ENCODE data around the gene KIF3C. TPM values are rescaled to one million over a fixed set of nuclear protein-coding genes. Genes with fewer than 3 reads are reported as not detected.

Gene KIF3C
- total RNA-seq, 1 experiment from 2014 or later = 12.8 TPM

DNA sequence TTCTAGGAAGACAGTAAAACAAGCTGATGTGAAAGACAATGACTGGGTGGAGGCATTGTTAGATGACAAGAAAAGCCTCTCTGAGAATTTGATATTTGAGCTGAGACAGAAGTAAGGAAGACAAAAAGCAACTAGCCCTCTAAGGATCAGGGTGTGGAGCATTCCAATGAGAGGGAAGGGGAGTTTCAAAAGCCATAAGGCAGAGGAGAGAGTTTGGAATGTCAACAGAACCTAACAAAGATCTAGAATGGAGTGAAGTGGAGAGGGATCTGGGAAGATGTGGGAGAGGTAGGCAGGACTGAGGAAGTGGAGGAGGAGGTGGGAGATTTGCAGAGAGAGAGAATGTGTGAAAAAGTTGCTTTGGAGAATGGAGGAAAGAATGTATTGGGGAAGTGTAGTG lies 86.7 kb downstream of the KIF3C start:
- no peaks in the 10 kb centered on the region for H3K36me3 ChIP-seq (ENCODE audit: low read depth, low read length)
- BruUV-seq (replicated peaks) = no TSS peak
- H3K9me2 ChIP-seq (replicated peaks; ENCODE audit: low read length) = no peaks in the 10 kb centered on the region
- H3K9ac ChIP-seq (ENCODE audit: low read length) = no peak overlapping the region
- no peaks in the 10 kb centered on the region for H3K4me1 ChIP-seq (ENCODE audit: insufficient read depth, low read length)
- ChIA-PET POLR2A (ENCODE audit: unreplicated experiment) (no interaction called here), CTCF (no interaction called here)
- TF ChIP-seq, protein P1, sequence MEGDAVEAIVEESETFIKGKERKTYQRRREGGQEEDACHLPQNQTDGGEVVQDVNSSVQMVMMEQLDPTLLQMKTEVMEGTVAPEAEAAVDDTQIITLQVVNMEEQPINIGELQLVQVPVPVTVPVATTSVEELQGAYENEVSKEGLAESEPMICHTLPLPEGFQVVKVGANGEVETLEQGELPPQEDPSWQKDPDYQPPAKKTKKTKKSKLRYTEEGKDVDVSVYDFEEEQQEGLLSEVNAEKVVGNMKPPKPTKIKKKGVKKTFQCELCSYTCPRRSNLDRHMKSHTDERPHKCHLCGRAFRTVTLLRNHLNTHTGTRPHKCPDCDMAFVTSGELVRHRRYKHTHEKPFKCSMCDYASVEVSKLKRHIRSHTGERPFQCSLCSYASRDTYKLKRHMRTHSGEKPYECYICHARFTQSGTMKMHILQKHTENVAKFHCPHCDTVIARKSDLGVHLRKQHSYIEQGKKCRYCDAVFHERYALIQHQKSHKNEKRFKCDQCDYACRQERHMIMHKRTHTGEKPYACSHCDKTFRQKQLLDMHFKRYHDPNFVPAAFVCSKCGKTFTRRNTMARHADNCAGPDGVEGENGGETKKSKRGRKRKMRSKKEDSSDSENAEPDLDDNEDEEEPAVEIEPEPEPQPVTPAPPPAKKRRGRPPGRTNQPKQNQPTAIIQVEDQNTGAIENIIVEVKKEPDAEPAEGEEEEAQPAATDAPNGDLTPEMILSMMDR (conservative IDR thresholded peaks at IDR 0.05; ENCODE audit: low read depth, low read length) = no peak
- intact Hi-C loops (cut with micrococcal nuclease) = no loop called here
- H3K27ac ChIP-seq (ENCODE audit: low read length) = no peak overlapping the region
- no peaks in the 10 kb centered on the region for H3K27me3 ChIP-seq (ENCODE audit: low read length)
- H2AFZ ChIP-seq (ENCODE audit: low read length) = no peak overlapping the region
- ATAC-seq (no peak), DNase-seq (no peak)
- no peak overlapping the region for H3K4me2 ChIP-seq (ENCODE audit: low read length)
- no peaks in the 10 kb centered on the region for H3K79me2 ChIP-seq (ENCODE audit: low read length)
- H3F3A ChIP-seq (ENCODE audit: low read length, unreplicated experiment) = no peaks in the 10 kb centered on the region
- H3K9me3 ChIP-seq (ENCODE audit: low read length) = no peaks in the 10 kb centered on the region
- no peak overlapping the region for H3K4me3 ChIP-seq (ENCODE audit: low read length)
- no peaks in the 10 kb centered on the region for H4K20me1 ChIP-seq (ENCODE audit: low read length)

DNA sequence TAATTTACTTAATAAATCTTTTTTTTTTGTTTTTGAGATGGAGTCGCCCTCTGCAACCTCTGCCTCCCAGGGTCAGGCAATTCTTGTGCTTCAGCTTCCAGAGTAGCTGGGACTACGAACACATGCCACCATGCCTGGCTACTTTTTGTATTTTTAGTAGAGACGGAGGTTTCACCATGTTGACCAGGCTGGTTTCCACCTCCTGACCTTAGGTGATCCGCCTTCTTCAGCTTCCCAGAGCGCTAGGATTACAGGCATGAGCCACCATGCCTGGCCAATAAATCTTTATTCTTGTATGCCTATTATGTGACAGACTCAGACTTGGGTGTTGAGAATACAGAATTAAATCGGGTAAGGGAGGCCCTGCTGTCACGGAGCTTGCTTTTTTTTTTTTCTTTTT lies 87.3 kb downstream of the KIF3C start:
- POLR2A ChIA-PET (ENCODE audit: unreplicated experiment) = no interaction called here

DNA sequence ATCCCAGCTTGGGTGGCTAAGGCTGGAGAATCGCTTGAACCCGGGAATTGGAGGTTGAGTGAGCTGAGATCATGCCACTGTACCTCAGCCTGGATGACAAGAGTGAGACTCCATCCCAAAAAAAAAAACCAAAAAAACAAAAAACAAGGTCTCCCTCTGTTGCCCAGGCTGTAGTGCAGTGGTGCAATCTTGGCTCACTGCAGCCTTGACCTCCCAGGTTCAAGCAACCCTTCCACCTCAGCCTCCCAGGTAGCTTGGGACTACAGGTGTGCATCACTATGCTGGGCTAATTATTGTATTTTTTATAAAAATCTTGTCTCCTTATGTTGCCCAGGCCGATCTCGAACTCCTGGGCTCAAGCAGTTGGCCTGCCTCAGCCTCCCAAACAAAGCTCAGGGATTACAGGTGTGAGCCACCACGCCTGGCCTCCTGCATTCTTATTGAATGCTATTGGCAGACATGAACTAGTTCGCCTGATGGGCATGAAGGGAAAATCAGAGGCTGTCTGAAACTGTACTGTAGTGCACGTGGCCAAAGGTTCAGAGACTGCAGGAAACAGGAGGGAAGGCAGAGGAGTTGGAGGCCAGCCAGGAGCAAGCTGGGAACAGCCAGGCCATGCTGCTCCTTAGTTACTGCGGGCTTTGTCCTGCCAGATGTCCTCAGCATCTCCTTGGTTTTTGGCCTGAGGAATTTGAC lies 88.0 kb downstream of the KIF3C start:
- Histone ChIP-seq H3K9me3 (ENCODE audit: low read length) (no peaks in the 10 kb centered on the region), H3K79me2 (ENCODE audit: low read length) (no peaks in the 10 kb centered on the region), H2AFZ (ENCODE audit: low read length) (no peak overlapping the region), H3K4me2 (ENCODE audit: low read length) (no peak overlapping the region), H3F3A (ENCODE audit: low read length, unreplicated experiment) (no peaks in the 10 kb centered on the region), H3K9me2 (replicated peaks; ENCODE audit: low read length) (no peaks in the 10 kb centered on the region), H3K4me1 (ENCODE audit: insufficient read depth, low read length) (no peaks in the 10 kb centered on the region), H4K20me1 (ENCODE audit: low read length) (no peaks in the 10 kb centered on the region), H3K36me3 (ENCODE audit: low read depth, low read length) (no peaks in the 10 kb centered on the region), H3K27ac (ENCODE audit: low read length) (no peak overlapping the region), H3K4me3 (ENCODE audit: low read length) (no peak overlapping the region), H3K9ac (ENCODE audit: low read length) (no peak overlapping the region), H3K27me3 (ENCODE audit: low read length) (no peaks in the 10 kb centered on the region)
- BruUV-seq (replicated peaks) = no TSS peak
- ATAC-seq = no peak
- ChIA-PET POLR2A (ENCODE audit: unreplicated experiment) (no interaction called here), CTCF (no interaction called here)
- no peak for DNase-seq
- intact Hi-C loops (cut with micrococcal nuclease) = no loop called here
- TF ChIP-seq EZH2 (IDR thresholded peaks at IDR 0.05; ENCODE audit: low read length, unreplicated experiment) (no peak), EZH2phosphoT487 (IDR thresholded peaks at IDR 0.05; ENCODE audit: borderline replicate concordance, low read length) (no peak)
- TF ChIP-seq, protein P1 (conservative IDR thresholded peaks at IDR 0.05; ENCODE audit: low read depth, low read length) = no peak

More for the DNA sequence above, 87.3 kb downstream of the KIF3C start:
- no peaks in the 10 kb centered on the region for H3F3A ChIP-seq (ENCODE audit: low read length, unreplicated experiment)
- intact Hi-C loops (cut with micrococcal nuclease) = no loop called here
- H4K20me1 ChIP-seq (ENCODE audit: low read length) = no peaks in the 10 kb centered on the region
- no peaks in the 10 kb centered on the region for H3K27me3 ChIP-seq (ENCODE audit: low read length)
- H3K4me2 ChIP-seq (ENCODE audit: low read length) = no peak overlapping the region
- no peaks in the 10 kb centered on the region for H3K4me1 ChIP-seq (ENCODE audit: insufficient read depth, low read length)
- H3K9ac ChIP-seq (ENCODE audit: low read length) = no peak overlapping the region
- DNase-seq (no peak), ATAC-seq (no peak)
- H3K79me2 ChIP-seq (ENCODE audit: low read length) = no peaks in the 10 kb centered on the region
- H2AFZ ChIP-seq (ENCODE audit: low read length) = no peak overlapping the region
- H3K36me3 ChIP-seq (ENCODE audit: low read depth, low read length) = no peaks in the 10 kb centered on the region
- H3K27ac ChIP-seq (ENCODE audit: low read length) = no peak overlapping the region
- no peak overlapping the region for H3K4me3 ChIP-seq (ENCODE audit: low read length)
- H3K9me2 ChIP-seq (replicated peaks; ENCODE audit: low read length) = no peaks in the 10 kb centered on the region
- CTCF ChIA-PET = no interaction called here
- BruUV-seq (replicated peaks) = no TSS peak
- TF ChIP-seq, protein P1 (conservative IDR thresholded peaks at IDR 0.05; ENCODE audit: low read depth, low read length) = no peak
- TF ChIP-seq EZH2phosphoT487 (IDR thresholded peaks at IDR 0.05; ENCODE audit: borderline replicate concordance, low read length) = no peak
- no peak for TF ChIP-seq EZH2 (IDR thresholded peaks at IDR 0.05; ENCODE audit: low read length, unreplicated experiment)
- H3K9me3 ChIP-seq (ENCODE audit: low read length) = no peaks in the 10 kb centered on the region

Data from PC-3 (cell line).